ENCODE results near the gene NR1D2.

GRCh38 chr3:23940775-23941174 lies 4.3 kb upstream of the NR1D2 start:
- no peak for TF ChIP-seq POLR2A (IDR thresholded peaks at IDR 0.05; ENCODE audit: low read depth, low read length)
- no peak for TF ChIP-seq POLR2AphosphoS5 (IDR thresholded peaks at IDR 0.05; ENCODE audit: low read depth, low read length)
- TF ChIP-seq TAF1 (IDR thresholded peaks at IDR 0.05; ENCODE audit: borderline replicate concordance, low read depth, low read length): no peak

Data from GM12892 (cell line).